HG03457 (cell line): ENCODE data around the gene APIP.
"Not testable (repeated sequence)": the region's sequence is repeated elsewhere in the genome, so short reads cannot be mapped to it uniquely, and the experiment has no call there.

Source experiments
- ATAC-seq: cut with Tn5 transposase; IDR thresholded peaks from one replicate; pipeline ENCODE4 v1.9.1; 2021; ENCODE audit warnings: moderate number of reproducible peaks; ENCODE audit not compliant: unreplicated experiment

APIP gene

GRCh38 chr11:34926831-34927132, 10.6 kb upstream of the APIP start:
- no peak for ATAC-seq

DNA sequence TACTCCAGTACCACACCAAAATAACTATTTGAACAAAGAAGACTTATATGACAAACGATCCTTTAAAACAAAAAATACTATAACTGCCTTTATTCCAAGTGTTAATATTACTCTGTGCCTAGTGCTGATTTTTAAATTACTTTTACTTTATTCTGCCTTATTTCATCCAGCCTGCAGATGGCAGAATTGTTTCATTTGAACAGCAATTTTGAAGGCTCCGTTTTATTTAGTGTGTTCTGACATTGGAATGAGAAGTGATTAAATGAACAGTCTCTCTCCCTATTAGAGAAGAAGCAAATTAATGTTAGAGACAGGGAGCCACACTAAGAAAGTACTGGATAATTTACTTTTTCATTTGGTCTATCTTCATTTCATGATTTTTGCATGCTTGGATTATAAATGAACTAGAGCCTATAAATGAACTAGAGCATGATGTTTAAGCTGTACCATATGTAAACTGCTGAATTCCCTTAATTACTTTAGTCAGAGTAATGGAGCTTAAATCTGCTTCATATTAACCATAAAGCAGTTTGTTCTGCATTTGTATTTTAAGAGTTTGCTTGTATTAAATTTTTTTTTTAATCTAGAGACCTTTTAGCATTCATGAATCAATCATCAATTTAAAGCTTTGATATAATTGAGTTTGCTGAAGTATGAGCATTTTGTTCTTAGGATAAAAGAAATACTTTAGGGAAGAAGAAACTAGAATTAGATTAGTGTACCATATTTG, 10.1 kb upstream of the APIP start:
- ATAC-seq: no peak

- no peak for ATAC-seq
These were observed 8.5 kb upstream of the APIP start for GRCh38 chr11:34924714-34925113.

DNA sequence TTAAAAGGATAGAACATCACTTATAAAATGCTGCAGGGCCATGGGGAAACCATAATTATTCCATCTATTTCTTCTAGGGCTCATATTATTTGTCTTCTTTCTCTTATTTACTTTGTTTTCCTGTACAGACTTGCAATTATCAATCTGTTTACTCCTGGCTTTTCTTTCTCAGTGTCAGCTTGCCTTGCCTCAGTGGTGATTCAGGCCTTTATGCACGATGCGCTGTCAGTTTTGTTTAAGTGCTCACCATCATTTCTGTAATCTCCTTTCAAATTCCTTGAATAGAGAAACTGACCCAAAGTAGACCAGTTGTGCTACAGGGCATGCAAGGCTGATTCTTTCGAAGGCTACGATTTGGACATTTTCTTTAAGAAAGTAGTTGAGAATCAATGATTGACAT, 5.0 kb upstream of the APIP start:
- no peak for ATAC-seq

- peak; percentile 8 for ATAC-seq
These were observed 928 bp upstream of the APIP start for GRCh38 chr11:34916843-34917770.

DNA sequence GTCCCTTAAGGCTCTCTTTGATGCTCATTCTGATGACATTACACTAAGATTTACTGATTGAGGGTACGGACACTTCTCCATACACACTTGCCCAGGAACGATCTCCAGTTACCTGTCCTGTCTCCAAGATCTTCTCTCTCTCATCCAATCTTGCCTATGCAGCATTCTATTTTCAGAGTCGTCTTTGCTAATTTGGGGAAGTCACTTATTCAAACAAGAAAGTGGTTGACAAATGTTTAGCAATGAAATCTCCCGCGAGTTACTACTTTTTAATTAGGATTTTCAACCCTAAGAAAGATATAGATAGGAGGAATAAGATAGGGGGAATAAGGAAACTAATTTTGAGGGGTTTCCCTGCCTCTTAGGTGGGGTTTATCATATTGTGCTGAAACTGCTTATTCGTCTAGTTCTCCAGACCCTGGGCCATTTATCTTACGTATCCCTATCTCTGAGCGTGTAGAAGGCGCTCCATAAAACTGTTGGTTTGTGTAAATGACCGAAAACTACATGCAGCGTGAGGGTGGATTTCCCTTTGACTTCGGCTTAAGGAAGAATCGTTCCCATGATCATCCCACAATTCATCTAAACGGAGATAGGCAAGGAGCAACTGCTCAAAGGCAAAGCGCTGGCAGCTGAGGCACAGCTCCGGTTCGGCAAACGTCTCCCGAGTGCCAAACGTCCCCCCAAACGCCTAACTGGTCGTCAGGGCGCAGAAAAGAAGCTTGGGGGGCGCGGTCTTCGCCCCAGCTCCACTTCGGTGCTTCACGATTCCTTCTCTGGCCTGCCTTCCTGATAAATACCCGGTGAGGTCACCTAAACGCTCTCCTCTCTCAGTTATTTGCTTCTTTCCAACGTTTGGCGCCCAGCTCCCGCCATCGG, 804 bp downstream of the APIP start:
- ATAC-seq: no peak

- not testable (repeated sequence) for ATAC-seq
These were observed 2.6 kb downstream of the APIP start for GRCh38 chr11:34913556-34913955.

GRCh38 chr11:34911676-34912075, 4.5 kb downstream of the APIP start:
- ATAC-seq: no peak

DNA sequence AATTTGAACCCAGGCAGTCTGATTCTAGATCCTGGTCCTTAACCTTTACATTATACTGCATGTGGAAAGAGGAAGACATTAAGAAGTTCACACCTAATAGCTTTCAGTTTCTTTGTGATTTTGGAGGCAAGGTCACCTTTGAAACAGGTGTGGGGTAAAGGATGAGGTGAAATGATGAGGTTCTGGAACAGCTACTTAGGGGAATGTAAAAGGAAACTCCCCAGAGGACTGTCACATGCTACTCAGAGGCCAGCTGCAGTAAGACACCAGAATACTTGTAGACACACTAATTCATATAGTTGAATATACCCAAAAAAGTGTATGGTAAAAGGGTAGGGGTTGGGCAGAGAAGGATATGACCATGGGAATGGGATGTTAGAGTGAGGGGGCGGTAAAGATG, 5.4 kb downstream of the APIP start:
- ATAC-seq: no peak

DNA sequence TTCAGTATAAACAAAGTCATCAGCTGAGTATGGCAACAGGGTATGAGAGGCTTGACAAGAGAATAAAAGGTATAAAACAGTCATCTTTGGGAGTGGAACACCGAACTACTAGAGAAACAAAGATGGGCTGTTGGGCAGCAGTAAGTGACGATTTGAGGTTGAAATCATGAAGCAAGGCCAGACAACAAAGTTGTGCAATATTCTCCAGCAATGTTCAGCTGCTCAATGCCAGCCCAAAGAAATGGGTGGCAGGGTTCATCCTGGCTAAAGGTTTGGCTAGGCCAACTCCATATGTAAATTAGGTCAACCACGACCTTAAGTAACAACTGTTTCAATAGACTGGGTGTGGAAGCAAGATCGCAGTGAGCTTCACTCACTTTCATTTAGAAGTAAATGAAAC, 6.2 kb downstream of the APIP start:
- no peak for ATAC-seq

DNA sequence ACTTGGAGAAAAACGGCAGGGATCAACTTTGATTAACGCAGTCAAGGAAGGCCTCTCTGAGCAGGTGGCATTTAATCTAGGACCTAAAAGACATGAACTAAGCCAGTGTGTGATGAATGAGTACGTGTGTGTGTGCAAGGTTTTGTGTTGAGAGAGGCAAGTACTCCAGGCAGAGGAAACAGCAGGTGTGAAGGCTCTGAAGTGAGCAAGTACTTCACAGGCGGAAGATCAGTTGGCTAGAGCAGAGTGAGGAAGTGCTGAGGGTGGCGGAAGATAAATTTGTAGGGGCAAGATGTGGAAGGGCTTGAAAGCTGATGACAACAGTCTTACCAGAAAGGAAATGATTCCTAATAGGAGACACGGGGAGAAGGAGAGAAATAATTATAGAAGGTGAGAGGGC, 6.8 kb downstream of the APIP start:
- no peak for ATAC-seq

- ATAC-seq: no peak
These were observed 8.1 kb downstream of the APIP start for GRCh38 chr11:34907934-34908593.

DNA sequence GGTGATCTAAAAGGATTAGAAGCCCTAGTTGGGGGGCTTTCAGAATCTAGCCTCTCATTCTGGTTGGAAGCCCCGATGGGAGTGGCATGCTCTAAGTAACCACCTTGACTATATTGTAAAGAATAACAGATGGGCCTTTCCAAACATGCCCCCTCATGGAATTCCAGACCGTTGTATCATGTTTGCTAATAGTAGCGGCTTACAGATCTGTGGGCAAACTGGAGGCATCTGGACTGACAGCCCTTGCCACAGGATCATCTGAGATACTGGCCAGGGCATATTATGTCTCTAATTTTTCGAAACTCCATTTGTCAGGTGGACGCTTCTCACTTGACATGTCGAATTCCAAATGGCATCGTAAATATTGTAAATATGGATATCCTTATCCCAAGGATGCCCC, 10.5 kb downstream of the APIP start:
- ATAC-seq: no peak

- no peak for ATAC-seq
These were observed 11.7 kb downstream of the APIP start for GRCh38 chr11:34904421-34904955.

- ATAC-seq: no peak
These were observed 16.6 kb downstream of the APIP start for GRCh38 chr11:34899633-34900016.

DNA sequence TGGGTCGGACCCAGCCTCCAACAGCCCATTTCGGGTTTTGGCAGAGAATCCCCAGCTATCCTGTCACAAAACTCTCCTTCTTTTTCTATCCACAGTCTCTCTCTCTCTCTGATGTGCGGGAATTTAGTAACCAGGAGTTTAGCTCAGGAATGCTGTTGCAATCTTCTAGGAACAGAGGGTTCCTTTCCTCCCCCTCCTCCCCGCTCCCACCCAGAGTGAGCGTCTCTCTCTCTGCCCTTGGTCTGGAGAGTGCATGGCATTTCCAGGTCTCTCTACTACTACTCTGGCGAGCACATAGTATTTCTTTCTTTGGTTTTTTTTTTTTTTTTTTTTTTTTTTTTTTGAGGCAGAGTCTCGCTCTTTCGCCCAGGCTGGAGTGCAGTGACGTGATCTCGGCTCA, 17.7 kb downstream of the APIP start:
- no peak for ATAC-seq

DNA sequence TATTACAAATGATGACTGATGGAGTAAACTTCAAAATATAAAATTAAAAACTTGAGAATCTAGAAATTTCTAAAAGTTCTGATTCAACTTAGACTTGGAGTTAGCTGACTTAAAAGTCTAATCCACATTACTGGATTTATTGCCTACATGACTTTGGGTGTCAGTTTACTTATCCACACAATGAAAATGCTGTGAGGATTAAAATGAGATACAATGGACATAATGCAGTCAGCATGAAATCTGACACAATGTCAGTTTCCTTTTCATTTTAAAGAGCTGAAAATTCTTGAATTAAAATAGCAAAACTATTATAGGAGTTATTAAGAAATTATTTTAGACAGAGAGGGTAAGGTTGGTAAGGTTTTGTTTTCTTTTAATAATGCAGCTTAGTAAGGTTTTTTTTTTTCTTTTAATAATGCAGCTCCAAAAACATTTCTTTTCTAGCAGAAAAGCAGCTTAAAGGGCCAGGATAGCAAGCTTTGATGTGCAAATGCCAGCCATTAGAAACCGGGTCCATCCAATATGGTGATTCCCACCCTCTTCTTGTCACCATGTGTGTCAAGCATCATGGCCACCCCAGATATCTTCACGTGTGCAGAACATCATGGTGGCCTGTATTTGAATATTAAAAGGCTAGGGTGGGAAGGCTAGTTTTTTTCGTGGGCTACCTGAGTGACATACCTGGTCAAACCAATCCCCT, 18.9 kb downstream of the APIP start:
- no peak for ATAC-seq

DNA sequence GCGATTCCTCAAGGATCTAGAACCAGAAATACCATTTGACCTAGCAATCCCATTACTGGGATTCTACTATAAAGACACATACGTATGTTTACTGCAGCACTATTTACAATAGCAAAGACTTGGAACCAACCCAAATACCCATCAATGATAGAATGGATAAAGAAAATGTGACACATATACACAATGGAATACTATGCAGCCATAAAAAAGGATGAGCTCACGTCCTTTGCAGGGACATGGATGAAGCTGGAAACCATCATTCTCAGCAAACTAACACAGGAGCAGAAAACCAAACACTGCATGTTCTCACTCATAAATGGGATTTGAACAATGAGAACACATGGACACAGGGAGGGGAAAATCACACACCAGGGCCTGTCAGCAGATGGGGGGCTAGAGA, 20.0 kb downstream of the APIP start:
- ATAC-seq: not testable (repeated sequence)

- ATAC-seq: no peak
These were observed 22.8 kb downstream of the APIP start for GRCh38 chr11:34893416-34893815.

GRCh38 chr11:34891611-34892010, 24.6 kb downstream of the APIP start:
- no peak for ATAC-seq
